ENCODE results near the gene ZDHHC19.

Gene ZDHHC19

GRCh38 chr3:196162679-196163078 is 48.5 kb downstream of the ZDHHC19 start:
- TF ChIP-seq, protein P1, sequence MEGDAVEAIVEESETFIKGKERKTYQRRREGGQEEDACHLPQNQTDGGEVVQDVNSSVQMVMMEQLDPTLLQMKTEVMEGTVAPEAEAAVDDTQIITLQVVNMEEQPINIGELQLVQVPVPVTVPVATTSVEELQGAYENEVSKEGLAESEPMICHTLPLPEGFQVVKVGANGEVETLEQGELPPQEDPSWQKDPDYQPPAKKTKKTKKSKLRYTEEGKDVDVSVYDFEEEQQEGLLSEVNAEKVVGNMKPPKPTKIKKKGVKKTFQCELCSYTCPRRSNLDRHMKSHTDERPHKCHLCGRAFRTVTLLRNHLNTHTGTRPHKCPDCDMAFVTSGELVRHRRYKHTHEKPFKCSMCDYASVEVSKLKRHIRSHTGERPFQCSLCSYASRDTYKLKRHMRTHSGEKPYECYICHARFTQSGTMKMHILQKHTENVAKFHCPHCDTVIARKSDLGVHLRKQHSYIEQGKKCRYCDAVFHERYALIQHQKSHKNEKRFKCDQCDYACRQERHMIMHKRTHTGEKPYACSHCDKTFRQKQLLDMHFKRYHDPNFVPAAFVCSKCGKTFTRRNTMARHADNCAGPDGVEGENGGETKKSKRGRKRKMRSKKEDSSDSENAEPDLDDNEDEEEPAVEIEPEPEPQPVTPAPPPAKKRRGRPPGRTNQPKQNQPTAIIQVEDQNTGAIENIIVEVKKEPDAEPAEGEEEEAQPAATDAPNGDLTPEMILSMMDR (IDR thresholded peaks at IDR 0.05; ENCODE audit: low read depth, low read length): no peak
- in situ Hi-C loops (cut with HindIII; ENCODE audit: low sequenced_read_pairs): no loop called here
- no peak for DNase-seq (ENCODE audit: low read depth, low spot score)
- H3K4me3 ChIP-seq (ENCODE audit: low read depth, low read length): no peak overlapping the region

DNA sequence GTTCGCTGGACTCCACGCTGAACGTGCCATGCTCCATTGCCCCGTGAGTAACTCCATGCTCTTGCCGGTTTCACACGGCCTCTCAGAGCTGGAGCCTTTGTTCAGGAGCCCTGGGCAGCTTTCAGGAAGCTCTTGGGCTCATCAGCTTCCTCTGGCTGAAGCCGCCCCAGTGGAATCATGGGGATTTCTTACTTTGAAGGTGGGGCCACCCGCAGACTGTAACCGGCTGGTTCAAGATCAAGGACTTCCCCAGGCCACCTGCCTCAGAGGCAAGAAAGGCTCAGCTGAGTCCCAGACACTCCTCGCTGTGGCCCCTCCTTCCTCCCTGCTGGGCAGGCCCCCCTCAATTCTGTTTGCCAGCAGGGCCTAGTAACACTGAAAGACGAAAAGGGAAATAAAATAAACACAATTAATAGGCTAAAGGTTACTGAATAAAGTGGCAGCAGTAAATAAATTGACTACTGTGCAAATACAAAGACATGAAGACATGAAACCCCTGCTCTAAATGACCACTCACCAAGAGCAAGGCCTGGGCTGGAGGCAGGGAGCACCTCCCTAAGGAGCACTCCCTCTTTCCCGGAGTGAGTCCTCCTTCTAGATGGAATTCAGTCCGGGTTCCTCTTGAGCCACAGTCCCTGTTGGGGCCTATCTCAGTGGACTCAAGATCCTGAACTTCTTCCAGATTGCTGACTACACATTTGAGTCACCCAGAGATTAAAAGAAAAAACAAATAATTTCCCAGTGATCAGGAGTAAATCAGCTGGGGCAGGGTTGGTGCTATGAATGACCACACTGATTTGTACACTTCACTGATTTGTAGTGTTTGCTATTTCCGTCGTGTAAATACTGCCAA is 51.0 kb downstream of the ZDHHC19 start:
- in situ Hi-C loops (cut with HindIII; ENCODE audit: low sequenced_read_pairs): no loop called here
- no peak overlapping the region for H3K4me3 ChIP-seq (ENCODE audit: low read depth, low read length)
- TF ChIP-seq, protein P1 (IDR thresholded peaks at IDR 0.05; ENCODE audit: low read depth, low read length): no peak

DNA sequence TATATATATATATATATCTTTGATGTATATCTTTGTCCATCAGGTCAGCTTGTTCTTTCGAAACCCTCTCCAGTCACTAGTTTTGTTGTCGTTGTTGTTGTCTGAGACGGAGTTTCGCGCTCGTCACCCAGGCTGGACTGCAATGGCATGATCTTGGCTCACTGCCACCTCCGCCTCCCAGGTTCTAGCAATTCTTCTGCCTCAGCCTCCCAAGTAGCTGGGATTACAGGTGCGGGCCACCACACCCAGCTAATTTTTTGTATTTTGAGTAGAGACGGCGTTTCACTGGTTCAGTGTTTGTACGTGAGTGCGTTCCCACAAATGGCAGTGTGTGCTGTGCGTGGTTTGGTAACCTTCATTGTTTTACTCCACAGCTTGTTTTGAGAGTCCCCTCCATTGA is 51.7 kb downstream of the ZDHHC19 start:
- no peak overlapping the region for H3K4me3 ChIP-seq (ENCODE audit: low read depth, low read length)
- in situ Hi-C loops (cut with HindIII; ENCODE audit: low sequenced_read_pairs): no loop called here
- no peak for DNase-seq (ENCODE audit: low read depth, low spot score)
- TF ChIP-seq, protein P1 (IDR thresholded peaks at IDR 0.05; ENCODE audit: low read depth, low read length): no peak

More for the DNA sequence above, 51.0 kb downstream of the ZDHHC19 start:
- peak; percentile 71 for DNase-seq (ENCODE audit: low read depth, low spot score)

DNA sequence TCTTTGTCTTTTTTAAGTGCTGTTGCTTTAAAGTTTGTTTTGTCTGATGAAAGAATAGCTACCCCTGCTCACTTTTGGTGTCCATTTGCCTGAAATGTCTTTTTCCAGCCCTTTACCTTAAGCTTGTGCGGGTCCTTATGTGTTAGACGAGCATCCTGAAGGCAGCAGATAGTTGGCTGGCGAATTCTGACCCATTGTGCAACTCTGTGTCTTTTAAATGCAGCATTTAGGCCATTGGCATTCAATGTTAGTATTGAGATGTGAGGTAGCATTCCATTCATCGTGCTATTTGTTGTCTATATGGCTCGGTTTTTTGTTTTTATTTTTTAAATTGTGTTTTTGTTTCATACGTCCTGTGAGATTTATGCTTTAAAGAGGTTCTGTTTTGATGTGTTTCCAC is 55.0 kb downstream of the ZDHHC19 start:
- H3K4me3 ChIP-seq (ENCODE audit: low read depth, low read length): no peak overlapping the region
- in situ Hi-C loops (cut with HindIII; ENCODE audit: low sequenced_read_pairs): no loop called here
- no peak for DNase-seq (ENCODE audit: low read depth, low spot score)
- TF ChIP-seq, protein P1 (IDR thresholded peaks at IDR 0.05; ENCODE audit: low read depth, low read length): no peak

DNA sequence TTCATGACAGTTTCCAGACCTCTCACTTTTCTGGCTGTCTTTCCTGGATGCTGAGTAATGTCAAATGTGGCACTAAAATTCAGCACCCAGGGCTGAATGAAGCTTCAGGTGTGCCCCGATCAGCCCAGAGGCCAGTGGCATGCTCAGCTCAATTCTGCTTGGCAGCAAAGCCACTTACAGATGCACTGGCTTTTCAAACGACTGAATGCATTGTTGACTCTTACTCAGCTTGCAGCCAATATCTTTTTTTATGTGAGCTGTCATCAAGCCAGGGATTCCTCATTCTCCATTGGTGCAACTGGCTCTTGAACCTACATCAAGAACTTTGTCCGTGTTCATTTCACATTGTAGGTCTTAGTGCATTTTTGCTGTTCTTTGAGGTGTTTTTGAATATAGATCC is 60.7 kb downstream of the ZDHHC19 start:
- TF ChIP-seq, protein P1 (IDR thresholded peaks at IDR 0.05; ENCODE audit: low read depth, low read length): no peak
- DNase-seq (ENCODE audit: low read depth, low spot score): no peak
- in situ Hi-C loops (cut with HindIII; ENCODE audit: low sequenced_read_pairs): no loop called here

GRCh38 chr3:196149831-196150301 is 61.3 kb downstream of the ZDHHC19 start:
- in situ Hi-C loops (cut with HindIII; ENCODE audit: low sequenced_read_pairs): no loop called here
- no peak for DNase-seq (ENCODE audit: low read depth, low spot score)
- TF ChIP-seq, protein P1 (IDR thresholded peaks at IDR 0.05; ENCODE audit: low read depth, low read length): no peak

More for the DNA sequence above, 60.7 kb downstream of the ZDHHC19 start:
- no peak overlapping the region for H3K4me3 ChIP-seq (ENCODE audit: low read depth, low read length)

More at GRCh38 chr3:196149831-196150301, 61.3 kb downstream of the ZDHHC19 start:
- no peak overlapping the region for H3K4me3 ChIP-seq (ENCODE audit: low read depth, low read length)

Measured in astrocyte of the spinal cord (primary cell).